Left colon (tissue), 2 donors: ENCODE results near the gene ESF1. TPM values are rescaled to one million over a fixed set of nuclear protein-coding genes. Genes with fewer than 3 reads are reported as not detected.
A peak's percentile ranks its signal among the peaks of the same experiment; 100 is the strongest.
"Not testable (repeated sequence)": the region's sequence is repeated elsewhere in the genome, so short reads cannot be mapped to it uniquely, and the experiment has no call there.

Experiments used
- ATAC-seq: fragments of 200-7000 bp; cut with Tn5 transposase; one replicate; pipeline ENCODE4 v1.9.1; 2020; ENCODE audit warnings: mild to moderate bottlenecking, moderate library complexity
- DNase-seq, 2 donors: peaks; one replicate each; pipeline ENCODE4 v3.0.0-alpha.2; 2020
- intact Hi-C, 2 donors: fragments of 100-400 bp; cut with DNase I in 1 of 2; cut with micrococcal nuclease in 1 of 2; formaldehyde crosslinking; loops; one replicate each; pipeline versions ENCODE4 v1.11.2 to v1.14.0; 2022; cut with DNase I, micrococcal nuclease
- total RNA-seq, 2 donors: library from RNA; stranded (reverse); fragmentation: NEBNext Ultra II Directional; extraction: Animal tissue kit (Norgen Biotek cat#: 25700); gene quantifications; one replicate each; pipeline ENCODE4 v1.2.1, GENCODE V29; 2021
- donor health status: DM: no; HTN: no; CAD: no.
- donor health status: DM: yes; HTN: yes; CAD: no.

Gene ESF1
- total RNA-seq, 2 donors from 2014 or later = 11.7 to 12.4 TPM

- DNase-seq = no peak
- intact Hi-C loops = no loop called here
- ATAC-seq = no peak
Observed at GRCh38 chr20:13755809-13756208, 28.9 kb downstream of the ESF1 start.

DNA sequence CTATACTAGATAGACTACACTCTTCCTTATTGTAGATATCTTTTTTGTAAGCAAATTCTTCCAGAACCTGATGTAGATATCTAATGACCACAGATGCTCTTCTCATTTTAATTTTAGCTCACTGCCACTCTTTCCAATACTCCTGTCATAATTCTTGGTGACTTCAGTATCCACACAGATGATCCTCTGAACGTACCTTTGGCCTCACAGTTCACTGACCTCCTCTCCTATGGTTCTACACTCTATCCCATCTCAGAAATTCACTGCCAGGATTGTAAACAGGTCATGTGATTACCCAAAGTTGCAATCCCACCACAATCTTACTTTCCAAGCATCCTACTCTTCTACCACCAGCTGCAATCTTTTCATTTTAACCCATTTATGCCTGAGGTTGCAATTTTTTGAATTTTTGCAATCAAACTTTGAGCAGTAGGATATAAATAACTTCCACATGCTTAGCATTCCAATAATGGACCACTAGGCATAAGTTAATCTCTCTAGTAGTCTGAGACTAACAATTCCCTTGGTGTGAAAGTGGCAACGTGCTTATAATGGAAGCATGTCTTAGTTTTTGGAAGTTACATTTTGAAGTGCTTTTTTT is 31.2 kb downstream of the ESF1 start:
- DNase-seq = no peak
- ATAC-seq = no peak
- intact Hi-C loops = no loop called here

DNA sequence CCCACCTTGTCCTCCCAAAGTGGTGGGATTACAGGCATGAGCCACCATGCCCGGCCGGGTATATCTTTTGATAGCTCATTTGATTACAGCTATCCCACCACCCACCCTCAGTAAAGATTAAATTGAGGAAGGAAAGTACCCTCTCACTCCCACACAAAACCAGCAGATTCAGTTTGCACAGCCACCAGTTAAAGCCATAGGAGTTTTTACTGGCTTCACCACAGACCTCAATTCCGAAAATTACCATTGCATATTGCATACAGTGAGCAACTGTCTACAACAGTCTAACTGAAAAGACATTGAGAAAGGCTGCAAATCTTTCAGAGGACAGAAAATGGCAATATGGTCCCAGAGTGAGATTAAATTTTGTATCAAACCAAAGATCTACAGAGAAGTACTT is 34.9 kb downstream of the ESF1 start:
- ATAC-seq (no peak), DNase-seq (no peak)
- intact Hi-C loops = no loop called here

DNA sequence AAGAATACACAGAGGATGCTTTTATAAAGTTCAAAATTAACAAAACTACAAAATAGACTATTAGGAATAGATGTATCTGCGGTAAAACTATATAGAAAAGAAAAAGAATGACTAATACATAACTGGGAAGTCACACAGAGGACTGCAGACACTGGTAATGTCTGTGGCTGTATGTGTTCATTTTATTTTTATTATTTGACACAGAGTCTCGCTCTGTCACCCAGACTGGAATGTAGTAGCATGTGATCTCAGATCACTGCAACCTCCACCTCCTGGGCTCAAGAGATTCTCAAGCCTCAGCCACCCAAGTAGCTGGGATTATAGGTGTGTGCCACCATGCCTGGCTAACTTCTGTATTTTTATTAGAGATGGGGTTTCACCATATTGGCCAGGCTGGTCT is 38.9 kb downstream of the ESF1 start:
- intact Hi-C loops = no loop called here
- no peak for ATAC-seq

GRCh38 chr20:13744352-13744751 is 40.4 kb downstream of the ESF1 start:
- ATAC-seq (no peak), DNase-seq (no peak)
- intact Hi-C loops = no loop called here

More for the DNA sequence above, 38.9 kb downstream of the ESF1 start:
- no peak for DNase-seq

DNA sequence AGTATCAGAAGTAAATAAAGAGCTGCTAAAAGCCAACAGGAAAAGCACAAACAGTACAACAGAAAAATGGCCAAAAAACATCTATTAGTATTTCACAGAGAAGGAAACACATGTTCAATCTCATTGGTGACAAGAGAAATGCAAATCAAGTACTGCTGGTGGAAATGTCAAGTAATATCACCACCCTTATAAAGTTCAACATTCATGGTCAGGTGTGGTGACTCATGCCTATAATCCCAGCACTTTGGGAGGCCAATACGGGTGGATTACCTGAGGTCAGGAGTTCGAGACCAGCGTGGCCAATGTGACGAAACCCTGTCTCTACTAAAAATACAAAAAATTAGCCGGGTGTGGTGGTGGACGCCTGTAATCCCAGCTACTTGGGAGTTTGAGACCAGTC is 42.8 kb downstream of the ESF1 start:
- DNase-seq = no peak
- ATAC-seq = peak; percentile 38
- intact Hi-C loops = no loop called here

DNA sequence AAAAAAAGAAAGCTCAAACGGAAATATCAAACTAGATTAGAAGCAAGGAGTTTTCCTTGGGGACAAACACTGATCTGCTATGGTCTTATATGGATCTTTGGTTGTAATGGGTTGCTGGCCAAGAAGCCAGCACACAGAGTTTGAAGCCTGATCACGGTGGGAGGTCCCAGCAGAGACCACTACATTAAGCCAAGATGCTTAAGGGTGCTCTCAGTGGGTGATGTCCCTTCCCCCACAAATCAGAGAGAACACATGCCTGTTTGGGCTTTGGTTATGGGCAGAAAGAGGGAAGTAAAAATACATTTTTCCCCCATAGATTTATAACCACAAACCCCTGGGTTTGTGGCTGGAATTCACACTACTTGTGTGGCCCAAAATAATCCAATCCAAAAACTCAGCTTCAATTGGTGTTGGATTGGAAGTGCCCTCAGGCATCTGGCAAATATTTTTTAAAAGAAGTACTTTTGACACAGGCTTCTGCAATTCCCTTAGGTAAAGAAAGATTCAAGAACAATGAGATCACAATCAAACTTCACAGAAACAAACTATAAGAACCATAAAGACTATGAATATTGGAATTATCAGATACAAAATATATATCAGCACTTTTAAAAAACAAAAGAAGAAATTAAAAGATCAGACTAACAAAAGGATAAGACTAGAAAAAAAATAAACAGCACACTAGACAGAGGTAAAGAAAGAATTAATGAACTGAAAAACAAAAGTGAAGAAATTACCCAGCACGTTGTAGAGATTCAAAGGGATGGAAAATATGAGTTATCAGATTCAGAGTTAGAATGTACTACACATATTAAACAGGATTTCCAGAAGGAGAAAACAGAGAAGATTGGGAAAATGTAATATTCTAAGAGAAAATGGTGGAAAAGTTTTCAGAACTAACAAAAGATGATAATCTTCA is 44.7 kb downstream of the ESF1 start:
- intact Hi-C loops = no loop called here
- no peak for ATAC-seq
- DNase-seq = no peak

- ATAC-seq, DNase-seq, intact Hi-C loops: not testable (repeated sequence)
Observed at GRCh38 chr20:13738187-13738586, 46.5 kb downstream of the ESF1 start.

GRCh38 chr20:13736436-13737191 is 48.1 kb downstream of the ESF1 start:
- ATAC-seq = no peak
- DNase-seq = no peak
- intact Hi-C loops = no loop called here

GRCh38 chr20:13735826-13736225 is 48.9 kb downstream of the ESF1 start:
- ATAC-seq (peak; percentile 91), DNase-seq (no peak)
- intact Hi-C loops = no loop called here

- intact Hi-C loops = no loop called here
- DNase-seq (no peak), ATAC-seq (no peak)
Observed at GRCh38 chr20:13723011-13723410, 61.7 kb downstream of the ESF1 start.

GRCh38 chr20:13718171-13718570 is 66.5 kb downstream of the ESF1 start:
- intact Hi-C loops = no loop called here
- no peak for ATAC-seq
- DNase-seq = no peak

DNA sequence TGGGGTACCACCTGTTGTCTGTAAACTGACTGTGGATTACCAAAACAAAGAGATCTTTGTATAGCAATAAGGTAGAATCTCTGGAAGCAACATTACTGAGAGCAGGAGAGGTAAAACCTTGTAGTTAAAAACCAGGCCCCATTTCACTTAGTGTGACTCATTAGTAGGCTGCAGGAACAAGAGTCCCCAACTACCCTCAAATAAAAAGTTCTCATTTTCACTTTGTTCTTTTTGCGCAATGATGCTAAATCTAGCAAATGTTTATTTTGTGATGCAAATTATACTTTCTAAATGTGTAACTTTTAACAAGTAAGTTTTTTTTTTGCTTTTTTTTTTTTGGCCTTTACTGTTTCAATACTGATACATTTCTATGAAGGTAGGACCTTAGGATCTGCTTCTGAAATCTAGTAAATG is 67.1 kb downstream of the ESF1 start:
- intact Hi-C loops = no loop called here
- no peak for ATAC-seq
- no peak for DNase-seq

DNA sequence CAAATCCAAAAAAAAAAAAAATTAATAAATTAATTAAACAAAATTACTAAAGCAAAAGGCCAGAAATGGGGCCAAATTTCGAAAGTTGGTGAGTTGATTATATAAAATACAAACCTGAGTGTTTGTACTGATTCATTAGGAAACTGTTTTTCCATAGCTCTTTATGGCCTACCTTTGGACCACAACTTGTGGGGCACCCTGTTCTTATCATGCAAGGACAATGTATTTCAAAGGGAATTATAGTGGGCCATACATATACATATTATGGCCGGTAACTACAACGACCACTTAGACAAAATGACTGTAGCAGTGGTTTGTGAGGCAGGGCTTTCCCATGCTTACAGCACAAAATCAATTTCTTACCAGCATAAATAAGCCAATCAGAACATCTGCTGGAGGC is 69.5 kb downstream of the ESF1 start:
- no peak for DNase-seq
- intact Hi-C loops = no loop called here
- no peak for ATAC-seq

DNA sequence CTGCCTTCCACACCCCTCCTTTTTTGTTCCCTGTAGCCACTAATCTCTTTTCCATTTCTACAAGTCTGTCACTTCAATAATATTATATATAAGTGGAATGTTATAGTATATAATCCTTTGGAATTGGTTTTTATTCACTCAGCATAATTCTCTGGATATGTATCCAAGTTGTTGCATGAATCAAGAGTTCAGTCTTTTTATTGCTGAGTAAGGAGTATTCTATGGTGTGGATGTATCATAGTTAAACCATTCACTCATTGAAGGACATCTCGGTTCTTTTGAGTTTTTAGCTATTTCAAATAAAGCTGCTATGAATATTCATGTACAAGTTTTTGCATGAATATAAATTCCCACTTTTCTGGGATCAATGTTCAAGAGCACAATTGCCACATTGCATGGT is 76.5 kb downstream of the ESF1 start:
- ATAC-seq (no peak), DNase-seq (no peak)
- intact Hi-C loops = no loop called here

DNA sequence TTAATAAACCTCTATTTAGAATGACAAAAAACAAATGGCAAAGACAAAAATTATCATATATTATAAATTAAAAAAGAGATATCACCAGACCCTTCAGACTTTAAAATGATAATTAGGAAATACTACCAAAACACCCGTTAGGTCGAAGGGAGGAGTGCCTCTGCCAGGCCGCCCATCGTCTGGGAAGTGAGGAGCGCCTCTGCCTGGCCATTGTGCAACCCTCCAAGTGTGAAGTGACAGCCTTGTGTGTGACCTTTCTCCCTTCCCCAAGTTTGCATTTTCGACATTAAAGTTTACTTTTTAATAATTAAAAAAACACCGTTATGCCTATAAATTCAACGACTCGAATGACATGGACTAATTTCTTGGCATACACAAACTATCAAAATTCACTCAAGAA is 81.5 kb downstream of the ESF1 start:
- intact Hi-C loops = no loop called here
- ATAC-seq (no peak), DNase-seq (no peak)

GRCh38 chr20:13701486-13701885 is 83.2 kb downstream of the ESF1 start:
- DNase-seq (no peak), ATAC-seq (no peak)
- intact Hi-C loops = no loop called here

- ATAC-seq (no peak), DNase-seq (no peak)
- intact Hi-C loops = no loop called here
Observed at GRCh38 chr20:13700761-13701160, 84.0 kb downstream of the ESF1 start.

DNA sequence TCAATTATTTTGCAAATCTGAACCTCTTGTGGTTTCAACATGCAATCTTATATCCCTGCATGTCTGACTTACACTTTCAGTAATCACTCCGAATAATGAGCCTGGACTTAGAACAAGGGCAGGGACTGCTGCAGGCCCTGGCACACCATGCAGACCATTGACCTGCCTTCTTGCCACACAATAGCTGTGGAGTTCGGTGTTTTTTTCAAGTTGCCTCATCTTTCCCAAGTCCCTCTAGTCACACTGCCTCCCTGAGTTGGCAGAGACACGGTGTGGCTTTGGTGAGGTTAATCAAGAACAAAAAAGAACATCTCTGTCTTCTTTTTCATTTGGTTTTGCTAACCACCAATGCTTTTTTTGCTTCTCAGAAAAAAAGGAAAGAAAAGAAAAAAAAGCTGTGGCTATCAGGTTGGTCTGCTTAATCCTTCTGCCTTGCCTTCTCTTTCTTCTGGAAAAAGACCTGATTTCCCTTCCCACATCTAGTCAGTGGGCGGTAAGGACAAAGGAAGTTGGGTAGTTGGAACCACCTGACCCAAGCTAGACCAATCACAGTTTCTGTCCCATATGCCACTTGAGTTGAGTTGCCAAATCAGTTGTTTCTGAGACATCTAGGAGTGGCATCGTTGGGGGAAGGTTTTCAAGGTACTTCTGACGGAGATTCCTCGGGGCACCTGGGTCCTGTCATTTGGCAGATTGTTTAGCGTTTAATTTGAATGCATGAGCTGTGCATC is 90.1 kb downstream of the ESF1 start:
- no peak for ATAC-seq
- no peak for DNase-seq
- intact Hi-C loops = no loop called here
